Sigmoid colon (tissue), 7 donors: Measurements from ENCODE around the gene NMT1. TPM values are rescaled to one million over a fixed set of nuclear protein-coding genes. Genes with fewer than 3 reads are reported as not detected.
A peak's percentile ranks its signal among the peaks of the same experiment; 100 is the strongest.

Experiments used
- DNase-seq: peaks from one replicate; pipeline ENCODE4 v3.0.0-alpha.2; 2019
- H3K27ac ChIP-seq, 4 donors: fragments of 200-600 bp; sonication (generic); one replicate each; pipeline ENCODE4 v1.5.1; 2016 to 2019; ENCODE audit warnings: mild to moderate bottlenecking in 1 of 4
- H3K27me3 ChIP-seq, 3 donors: fragments of 200-600 bp; sonication (generic); one replicate each; pipeline ENCODE4 v1.5.1; 2019; ENCODE audit warnings: mild to moderate bottlenecking in 1 of 3
- H3K36me3 ChIP-seq, 4 donors: fragments of 200-600 bp; sonication (generic); one replicate each; pipeline ENCODE4 v1.5.1; 2016 to 2019
- H3K4me1 ChIP-seq, 4 donors: fragments of 200-600 bp; sonication (generic); one replicate each; pipeline ENCODE4 v1.5.1; 2017 to 2019
- H3K4me3 ChIP-seq, 4 donors: fragments of 200-600 bp; sonication (generic); one replicate each; pipeline ENCODE4 v1.5.1; 2017 to 2019; ENCODE audit warnings: mild to moderate bottlenecking in 2 of 4, moderate library complexity in 1 of 4
- H3K9me3 ChIP-seq, 4 donors: fragments of 200-600 bp in 3 of 4; sonication (generic) in 3 of 4; one replicate each; pipeline versions ENCODE4 v1.5.1 to v1.6.1; 2013 to 2019
- CTCF ChIP-seq, 4 experiments: fragments of 450-650 bp in 3 of 4; fragments of 200-600 bp in 1 of 4; IDR thresholded peaks; one replicate each; pipeline ENCODE4 v1.5.1; 2016 to 2019; ENCODE audit warnings: antibody characterized with exemption in 4 of 4, mild to moderate bottlenecking in 3 of 4, moderate library complexity in 2 of 4
- EP300 ChIP-seq, 4 donors: sonication (generic); formaldehyde crosslinking; IDR thresholded peaks; one replicate each; pipeline ENCODE4 v1.6.1; 2017; ENCODE audit warnings: antibody characterized with exemption in 4 of 4
- POLR2A ChIP-seq, 2 donors: fragments of 450-650 bp; IDR thresholded peaks; one replicate each; pipeline ENCODE4 v1.6.1; 2016; ENCODE audit warnings: antibody characterized with exemption in 2 of 2, mild to moderate bottlenecking in 2 of 2, moderate library complexity in 2 of 2
- POLR2AphosphoS5 ChIP-seq, 4 donors: sonication (generic); formaldehyde crosslinking; IDR thresholded peaks; one replicate each; pipeline ENCODE4 v1.6.1; 2017; ENCODE audit warnings: antibody characterized with exemption in 4 of 4
- WGBS, 2 donors: extraction: QIAGEN DNeasy Blood & Tissue Kit; methylation state at CpG; one replicate each; pipeline ENCODE4 v1.1.7; 2013; 5-methylcytosine and 5-hydroxymethylcytosine counted together
- intact Hi-C: fragments of 100-400 bp; cut with DNase I; formaldehyde crosslinking; loops from one replicate; pipeline ENCODE4 v1.15.1; 2023
- polyA plus RNA-seq, 3 donors: library from polyadenylated mRNA; stranded (reverse); fragments of 200-250 nt; gene quantifications; one replicate each; pipeline ENCODE4 v1.2.3, GENCODE V29; 2013
- total RNA-seq, 4 donors: library from RNA; depleted of rRNA; stranded (reverse); fragments of >200 nt; gene quantifications; one replicate each; pipeline ENCODE4 v1.1.0, GENCODE V29; 2016
- donor health status: healthy with polysubstance abuse.
- donor health status: Bipolar disorder and iron deficiency.
- donor health status: healthy.

The NMT1 gene
- total and polyA plus RNA-seq, 7 donors = 13.2 to 59.2 (median 41.0) TPM

- H3K4me1 ChIP-seq = peaks cover 0 to 33% (median 28%) of the 10 kb centered on the region in 4 donors
- peaks cover 41 to 92% (median 71%) of the 10 kb centered on the region in 4 donors for H3K36me3 ChIP-seq
- H3K4me3 ChIP-seq = no peak overlapping the region
- TF ChIP-seq POLR2A (IDR thresholded peaks at IDR 0.05) = no peak
- TF ChIP-seq POLR2AphosphoS5 (IDR thresholded peaks at IDR 0.05) = no peak
- H3K27ac ChIP-seq = peak overlapping the region in 2 of 4 donors; percentile 26 to 56
- DNase-seq = no peak
- no peaks in the 10 kb centered on the region for H3K9me3 ChIP-seq
- intact Hi-C loops = no loop called here
- WGBS, 2 donors = 92% methylated on average over 12 of the region's 12 CpGs
- no peaks in the 10 kb centered on the region for H3K27me3 ChIP-seq
These were observed 41.0 kb downstream of the NMT1 start for GRCh38 chr17:45101883-45102811.

- WGBS, 2 donors = 92 to 95% methylated on average over 9 of the region's 9 CpGs
- Histone ChIP-seq H3K27ac (peak overlapping the region in 1 of 4 donors; percentile 56), H3K9me3 (no peaks in the 10 kb centered on the region), H3K4me3 (no peak overlapping the region), H3K27me3 (no peaks in the 10 kb centered on the region), H3K4me1 (peaks cover 0 to 40% (median 35%) of the 10 kb centered on the region in 4 donors), H3K36me3 (peaks cover 35 to 92% (median 68%) of the 10 kb centered on the region in 4 donors)
- intact Hi-C loops = no loop called here
- TF ChIP-seq POLR2A (IDR thresholded peaks at IDR 0.05) (no peak), CTCF (IDR thresholded peaks at IDR 0.05) (no peak), POLR2AphosphoS5 (IDR thresholded peaks at IDR 0.05) (no peak), EP300 (IDR thresholded peaks at IDR 0.05) (no peak)
- no peak for DNase-seq
These were observed 41.7 kb downstream of the NMT1 start for GRCh38 chr17:45102856-45103255.

- H3K4me3 ChIP-seq = no peak overlapping the region
- H3K9me3 ChIP-seq = no peaks in the 10 kb centered on the region
- intact Hi-C loops = no loop called here
- no peaks in the 10 kb centered on the region for H3K27me3 ChIP-seq
- peak overlapping the region in 1 of 4 donors; percentile 14 for H3K27ac ChIP-seq
- TF ChIP-seq EP300 (IDR thresholded peaks at IDR 0.05) (no peak), POLR2AphosphoS5 (IDR thresholded peaks at IDR 0.05) (no peak), POLR2A (IDR thresholded peaks at IDR 0.05) (no peak), CTCF (IDR thresholded peaks at IDR 0.05) (no peak)
- H3K36me3 ChIP-seq = peaks cover 30 to 92% (median 64%) of the 10 kb centered on the region in 4 donors
- WGBS, 2 donors = 86 to 91% methylated on average over 9 of the region's 9 CpGs
- peaks cover 0 to 43% (median 35%) of the 10 kb centered on the region in 4 donors for H3K4me1 ChIP-seq
- no peak for DNase-seq
These were observed 42.2 kb downstream of the NMT1 start for GRCh38 chr17:45103269-45103795.

GRCh38 chr17:45104029-45104428 lies 42.9 kb downstream of the NMT1 start:
- intact Hi-C loops = no loop called here
- Histone ChIP-seq H3K4me3 (no peak overlapping the region), H3K27ac (peak overlapping the region in 1 of 4 donors; percentile 87), H3K27me3 (no peaks in the 10 kb centered on the region), H3K4me1 (peaks cover 0 to 38% (median 31%) of the 10 kb centered on the region in 4 donors), H3K36me3 (peaks cover 28 to 94% (median 63%) of the 10 kb centered on the region in 4 donors), H3K9me3 (no peaks in the 10 kb centered on the region)
- 88 to 95% methylated on average over 8 of the region's 8 CpGs for WGBS, 2 donors
- TF ChIP-seq POLR2A (IDR thresholded peaks at IDR 0.05) (no peak), CTCF (IDR thresholded peaks at IDR 0.05) (no peak), EP300 (IDR thresholded peaks at IDR 0.05) (no peak), POLR2AphosphoS5 (IDR thresholded peaks at IDR 0.05) (no peak)
- no peak for DNase-seq

GRCh38 chr17:45104497-45104896 lies 43.4 kb downstream of the NMT1 start:
- no peaks in the 10 kb centered on the region for H3K9me3 ChIP-seq
- H3K27ac ChIP-seq = peak overlapping the region in 2 of 4 donors; percentile 10 to 87
- no peak for TF ChIP-seq EP300 (IDR thresholded peaks at IDR 0.05)
- no peak for TF ChIP-seq POLR2A (IDR thresholded peaks at IDR 0.05)
- no peak for TF ChIP-seq POLR2AphosphoS5 (IDR thresholded peaks at IDR 0.05)
- TF ChIP-seq CTCF (IDR thresholded peaks at IDR 0.05) = no peak
- H3K4me1 ChIP-seq = peaks cover 0 to 39% (median 31%) of the 10 kb centered on the region in 4 donors
- H3K36me3 ChIP-seq = peaks cover 28 to 93% (median 62%) of the 10 kb centered on the region in 4 donors
- intact Hi-C loops = no loop called here
- no peaks in the 10 kb centered on the region for H3K27me3 ChIP-seq
- H3K4me3 ChIP-seq = no peak overlapping the region
- DNase-seq = no peak
- 91 to 93% methylated on average over 6 of the region's 6 CpGs for WGBS, 2 donors
